ENCODE results near the gene FRMPD4.

Gene FRMPD4

GRCh38 chrX:12223650-12224049, 85.4 kb downstream of the FRMPD4 start:
- DNase-seq: no peak

- no peak for DNase-seq
Observed at GRCh38 chrX:12225107-12225506, 86.8 kb downstream of the FRMPD4 start.

- no peak for DNase-seq
Observed at GRCh38 chrX:12227412-12228041, 89.3 kb downstream of the FRMPD4 start.

- DNase-seq: no peak
Observed at GRCh38 chrX:12228862-12229261, 90.6 kb downstream of the FRMPD4 start.

GRCh38 chrX:12229986-12230385, 91.7 kb downstream of the FRMPD4 start:
- DNase-seq: no peak

GRCh38 chrX:12234534-12235329, 96.5 kb downstream of the FRMPD4 start:
- DNase-seq: no peak

GRCh38 chrX:12236156-12236555, 97.9 kb downstream of the FRMPD4 start:
- DNase-seq: no peak

- DNase-seq: no peak
Observed at GRCh38 chrX:12237131-12237530, 98.9 kb downstream of the FRMPD4 start.

GRCh38 chrX:12237771-12238170, 99.5 kb downstream of the FRMPD4 start:
- no peak for DNase-seq

GRCh38 chrX:12239356-12240082, 101.2 kb downstream of the FRMPD4 start:
- DNase-seq: no peak

- no peak for DNase-seq
Observed at GRCh38 chrX:12240491-12240890, 102.2 kb downstream of the FRMPD4 start.

GRCh38 chrX:12241026-12241425, 102.8 kb downstream of the FRMPD4 start:
- no peak for DNase-seq

- DNase-seq: no peak
Observed at GRCh38 chrX:12245650-12246645, 107.7 kb downstream of the FRMPD4 start.

- DNase-seq: no peak
Observed at GRCh38 chrX:12249997-12250396, 111.7 kb downstream of the FRMPD4 start.

- DNase-seq: no peak
Observed at GRCh38 chrX:12263211-12263610, 124.9 kb downstream of the FRMPD4 start.

- DNase-seq: no peak
Observed at GRCh38 chrX:12269484-12269883, 131.2 kb downstream of the FRMPD4 start.

GRCh38 chrX:12278151-12278550, 139.9 kb downstream of the FRMPD4 start:
- DNase-seq: no peak

GRCh38 chrX:12282991-12283390, 144.7 kb downstream of the FRMPD4 start:
- DNase-seq: no peak

GRCh38 chrX:12292996-12293765, 154.9 kb downstream of the FRMPD4 start:
- no peak for DNase-seq

GRCh38 chrX:12297353-12297752, 159.1 kb downstream of the FRMPD4 start:
- DNase-seq: no peak

GRCh38 chrX:12301288-12301687, 163.0 kb downstream of the FRMPD4 start:
- no peak for DNase-seq

- DNase-seq: no peak
Observed at GRCh38 chrX:12304261-12304660, 166.0 kb downstream of the FRMPD4 start.

Data from KG1 (cell line).